ENCODE data around the gene TECPR1. TPM values are rescaled to one million over a fixed set of nuclear protein-coding genes. Genes with fewer than 3 reads are reported as not detected.
A peak's percentile ranks its signal among the peaks of the same experiment; 100 is the strongest.

Gene TECPR1
- polyA plus RNA-seq, 2 of the 4 experiments (the other 2 are of a cell fraction) = 2.5 to 11.1 TPM

- Histone ChIP-seq H3K9me3 (no peaks in the 10 kb centered on the region), H3K4me3 (no peak overlapping the region), H3K4me1 (peaks cover 17% of the 10 kb centered on the region), H3K27ac (no peak overlapping the region), H3K4me2 (no peak overlapping the region)
- ChIA-PET POLR2A (no interaction called here), CTCF (interaction anchor here (0.6 to 1.9 kb wide), 4 partner anchors 10 to 166 kb away, joined by 3 to 5 read pairs (median 3); no protein-coding TSS in a partner anchor)
- ATAC-seq (no peak), DNase-seq (ENCODE audit: low read depth in 1 of 2, low spot score in 1 of 2) (no peak), FAIRE-seq (no peak)
- 96% methylated on average over 4 of the region's 4 CpGs for WGBS (ENCODE audit: missing lambda C conversion rate)
- TF ChIP-seq REST (IDR thresholded peaks at IDR 0.05) (no peak), JUN (IDR thresholded peaks at IDR 0.05) (no peak), TP53 (CRISPR knock-in tag; IDR thresholded peaks at IDR 0.05) (no peak), FOSL2 (IDR thresholded peaks at IDR 0.05) (no peak), FOSL2 (CRISPR knock-in tag; IDR thresholded peaks at IDR 0.05) (no peak), MAX (IDR thresholded peaks at IDR 0.05) (no peak), MAFK (IDR thresholded peaks at IDR 0.05; ENCODE audit: partially characterized antibody) (no peak), HEYL (CRISPR knock-in tag; IDR thresholded peaks at IDR 0.05) (no peak), ZFP36 (IDR thresholded peaks at IDR 0.05; ENCODE audit: borderline replicate concordance, partially characterized antibody) (no peak), SMC3 (IDR thresholded peaks at IDR 0.05) (no peak)
Measured at GRCh38 chr7:98254516-98254915, 2.5 kb upstream of the TECPR1 start.

- CTCF ChIA-PET = interaction anchor here (1.7 kb wide), 1 partner anchor 14 kb away, joined by 5 read pairs; no protein-coding TSS in a partner anchor
- Histone ChIP-seq H3K27ac (peak overlapping the region; percentile 81 to 92), H3K9me3 (no peaks in the 10 kb centered on the region), H3K4me3 (peak overlapping the region; percentile 80), H3K4me2 (peak overlapping the region; percentile 93), H3K4me1 (peaks cover 17% of the 10 kb centered on the region)
- no peak for FAIRE-seq
- POLR2A ChIA-PET = no interaction called here
- 29% methylated on average over 23 of the region's 32 CpGs for WGBS (ENCODE audit: missing lambda C conversion rate)
- TF ChIP-seq HDAC2 (IDR thresholded peaks at IDR 0.05) (no peak), CEBPB (IDR thresholded peaks at IDR 0.05) (no peak), PHF8 (IDR thresholded peaks at IDR 0.05; ENCODE audit: borderline replicate concordance, low read depth) (peak; percentile 36; the same call in 1 of the 2 replicates), KDM5A (IDR thresholded peaks at IDR 0.05) (peak; percentile 20; the same call in 1 of the 2 replicates), MAX (IDR thresholded peaks at IDR 0.05) (peak; percentile 33; the same call in 1 of the 2 replicates), USF2 (IDR thresholded peaks at IDR 0.05) (no peak), JUN (IDR thresholded peaks at IDR 0.05) (no peak), EHF (CRISPR knock-in tag; IDR thresholded peaks at IDR 0.05) (0 out of 2 replicates have a peak, but pooled peaks have one; percentile 24), MYC (IDR thresholded peaks at IDR 0.05; ENCODE audit: borderline replicate concordance, low read length) (0 out of 2 replicates have a peak, but pooled peaks have one; percentile 2)
- ATAC-seq = peak; percentile 70 to 74; a peak in 5 of 6 replicates
- DNase-seq (ENCODE audit: low read depth in 1 of 2, low spot score in 1 of 2) = peak in 1 of 2 experiments; percentile 44
Measured at GRCh38 chr7:98252425-98253054, 508 bp upstream of the TECPR1 start.

GRCh38 chr7:98251231-98251600, 816 bp downstream of the TECPR1 start:
- peaks cover 17% of the 10 kb centered on the region for H3K4me1 ChIP-seq
- CTCF ChIA-PET = interaction anchor here (0.6 kb wide), 1 partner anchor 82 kb away, joined by 3 read pairs; no protein-coding TSS in a partner anchor
- H3K9me3 ChIP-seq = no peaks in the 10 kb centered on the region
- 65% methylated on average over 9 of the region's 9 CpGs for WGBS (ENCODE audit: missing lambda C conversion rate)
- H3K27ac ChIP-seq = peak overlapping the region; percentile 81 to 92; a peak in 5 of 6 replicates
- POLR2A ChIA-PET = no interaction called here
- FAIRE-seq (no peak), DNase-seq (ENCODE audit: low read depth in 1 of 2, low spot score in 1 of 2) (no peak), ATAC-seq (no peak)
- H3K4me3 ChIP-seq = peak overlapping the region; percentile 80
- H3K4me2 ChIP-seq = peak overlapping the region; percentile 84
- no peak for TF ChIP-seq USF2 (IDR thresholded peaks at IDR 0.05)
- TF ChIP-seq NFE2L2 (conservative IDR thresholded peaks at IDR 0.05; ENCODE audit: low read length) = no peak
- TF ChIP-seq JUNB (IDR thresholded peaks at IDR 0.05) = no peak
- TF ChIP-seq CBX2 (IDR thresholded peaks at IDR 0.05; ENCODE audit: borderline replicate concordance, low read depth) = no peak
- TF ChIP-seq FOSL2 (IDR thresholded peaks at IDR 0.05) = no peak
- no peak for TF ChIP-seq FOSL2 (CRISPR knock-in tag; IDR thresholded peaks at IDR 0.05)
- TF ChIP-seq CTCF (IDR thresholded peaks at IDR 0.05) = no peak
- TF ChIP-seq JUN (IDR thresholded peaks at IDR 0.05) = no peak
- no peak for TF ChIP-seq ZC3H11A (IDR thresholded peaks at IDR 0.05)
- TF ChIP-seq FOXS1 (CRISPR knock-in tag; IDR thresholded peaks at IDR 0.05) = no peak
- TF ChIP-seq HEYL (CRISPR knock-in tag; IDR thresholded peaks at IDR 0.05) = no peak
- TF ChIP-seq TP53 (CRISPR knock-in tag; IDR thresholded peaks at IDR 0.05) = no peak
- no peak for TF ChIP-seq TFCP2L1 (CRISPR knock-in tag; IDR thresholded peaks at IDR 0.05)
- TF ChIP-seq FOSB (CRISPR knock-in tag; IDR thresholded peaks at IDR 0.05) = no peak
- no peak for TF ChIP-seq ZSCAN20 (CRISPR knock-in tag; IDR thresholded peaks at IDR 0.05)
- no peak for TF ChIP-seq MYC (IDR thresholded peaks at IDR 0.05; ENCODE audit: borderline replicate concordance, low read length)
